Neutrophil (primary cell): ENCODE data around the gene PIK3R5.
A peak's percentile ranks its signal among the peaks of the same experiment; 100 is the strongest.

Experiments
- H3K27ac ChIP-seq: fragments of 200-600 bp; sonication (generic); 2 replicates; pipeline ENCODE4 v1.5.1; 2016; ENCODE audit warnings: mild to moderate bottlenecking, moderate library complexity
- H3K27me3 ChIP-seq: fragments of 200-600 bp; sonication (generic); 2 replicates; pipeline ENCODE4 v1.6.0; 2016; ENCODE audit warnings: mild to moderate bottlenecking
- H3K36me3 ChIP-seq: fragments of 200-600 bp; sonication (generic); 2 replicates; pipeline ENCODE4 v1.5.1; 2017
- H3K4me1 ChIP-seq, 2 experiments: fragments of 200-600 bp in 1 of 2; sonication (generic) in 1 of 2; 1 replicate in 1 of 2; 2 replicates in 1 of 2; pipeline versions ENCODE4 v1.5.1 to v1.6.1; 2013 to 2016; ENCODE audit warnings: low read depth in 1 of 2, low read length in 1 of 2, mild to moderate bottlenecking in 1 of 2, moderate library complexity in 1 of 2; ENCODE audit not compliant: control insufficient read depth in 1 of 2, insufficient read depth in 1 of 2
- H3K4me3 ChIP-seq, 2 experiments: fragments of 200-600 bp in 1 of 2; sonication (generic) in 1 of 2; 1 replicate in 1 of 2; 2 replicates in 1 of 2; pipeline ENCODE4 v1.5.1; 2013 to 2016; ENCODE audit warnings: low read depth in 1 of 2, low read length in 1 of 2, mild to moderate bottlenecking in 1 of 2, moderate library complexity in 1 of 2
- H3K9me3 ChIP-seq: fragments of 200-600 bp; sonication (generic); 2 replicates; pipeline ENCODE4 v1.5.1; 2016
- CTCF ChIP-seq: fragments of 200-600 bp; sonication (generic); IDR thresholded peaks from 2 replicates; pipeline ENCODE4 v1.5.1; 2016; ENCODE audit warnings: antibody characterized with exemption

The PIK3R5 gene

GRCh38 chr17:8894673-8895578, 70.6 kb downstream of the PIK3R5 start:
- Histone ChIP-seq H3K27ac (peak overlapping the region; percentile 16), H3K4me1 (peaks cover 32% of the 10 kb centered on the region in 2 experiments), H3K9me3 (no peaks in the 10 kb centered on the region), H3K4me3 (no peak overlapping the region), H3K27me3 (no peaks in the 10 kb centered on the region), H3K36me3 (peaks cover 99% of the 10 kb centered on the region)
- peak; percentile 62 for TF ChIP-seq CTCF

DNA sequence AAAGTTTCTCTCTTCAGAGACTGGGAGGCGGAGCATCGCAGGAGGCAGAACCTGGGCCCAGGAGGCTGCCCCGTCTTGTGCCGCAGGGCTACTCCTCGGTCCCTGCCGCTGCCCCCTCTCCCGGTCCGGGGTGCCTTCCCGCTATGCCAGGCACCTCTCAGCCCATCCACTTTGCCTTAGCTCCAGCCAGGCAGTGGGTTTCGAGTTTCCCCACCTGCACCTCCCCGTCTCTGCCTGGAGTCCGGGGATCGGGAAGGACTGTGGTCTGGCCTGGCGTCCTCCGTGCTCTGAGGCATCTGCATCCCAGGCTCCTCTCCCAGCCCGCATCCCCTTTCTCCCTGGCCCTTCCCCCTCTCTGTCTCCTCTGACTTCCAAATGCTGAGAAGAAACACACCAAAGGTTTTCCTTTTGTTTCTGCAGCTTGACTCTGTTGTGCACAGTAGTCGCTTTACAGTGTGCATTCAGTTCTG, 71.3 kb downstream of the PIK3R5 start:
- Histone ChIP-seq H3K27ac (peak overlapping the region; percentile 61), H3K27me3 (no peaks in the 10 kb centered on the region), H3K4me3 (no peak overlapping the region), H3K4me1 (peaks cover 28 to 29% of the 10 kb centered on the region in 2 experiments), H3K36me3 (peaks cover 99% of the 10 kb centered on the region), H3K9me3 (no peaks in the 10 kb centered on the region)
- no peak for TF ChIP-seq CTCF

GRCh38 chr17:8893621-8894201, 71.8 kb downstream of the PIK3R5 start:
- Histone ChIP-seq H3K9me3 (no peaks in the 10 kb centered on the region), H3K4me1 (peaks cover 23 to 24% of the 10 kb centered on the region in 2 experiments), H3K27me3 (no peaks in the 10 kb centered on the region), H3K4me3 (no peak overlapping the region), H3K36me3 (peaks cover 99% of the 10 kb centered on the region), H3K27ac (peak overlapping the region; percentile 61)
- TF ChIP-seq CTCF = no peak

DNA sequence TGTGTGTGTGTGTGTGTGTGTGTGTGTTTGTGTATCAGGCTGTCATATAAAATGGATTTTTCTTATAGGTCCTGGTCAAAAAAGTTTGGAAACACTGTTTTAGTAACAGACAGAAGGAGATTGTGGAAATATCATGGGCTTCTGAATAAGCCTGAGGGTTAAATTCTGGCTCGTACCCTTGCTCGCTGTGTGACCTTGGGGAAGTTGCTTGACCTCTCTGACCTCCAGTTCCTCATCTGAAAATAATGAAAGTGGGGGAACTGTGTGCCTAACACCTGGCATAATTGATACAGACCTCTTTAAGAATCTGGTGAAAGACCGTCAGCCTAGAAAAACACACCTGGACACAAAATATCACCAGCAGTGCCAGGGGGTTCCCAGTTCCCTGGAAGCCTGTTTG, 72.4 kb downstream of the PIK3R5 start:
- TF ChIP-seq CTCF = no peak
- H3K27ac ChIP-seq = peak overlapping the region; percentile 61
- no peak overlapping the region for H3K4me3 ChIP-seq

GRCh38 chr17:8892338-8892690, 73.2 kb downstream of the PIK3R5 start:
- peaks cover 9 to 10% of the 10 kb centered on the region in 2 experiments for H3K4me1 ChIP-seq
- H3K27ac ChIP-seq = peak overlapping the region; percentile 61
- H3K36me3 ChIP-seq = peaks cover 99% of the 10 kb centered on the region
- no peak overlapping the region for H3K4me3 ChIP-seq
- no peak for TF ChIP-seq CTCF
- no peaks in the 10 kb centered on the region for H3K9me3 ChIP-seq
- no peaks in the 10 kb centered on the region for H3K27me3 ChIP-seq

More for the DNA sequence above, 72.4 kb downstream of the PIK3R5 start:
- Histone ChIP-seq H3K9me3 (no peaks in the 10 kb centered on the region), H3K4me1 (peaks cover 16 to 18% of the 10 kb centered on the region in 2 experiments), H3K27me3 (no peaks in the 10 kb centered on the region), H3K36me3 (peaks cover 99% of the 10 kb centered on the region)
